ENCODE data around the gene LHFPL6. TPM values are rescaled to one million over a fixed set of nuclear protein-coding genes. Genes with fewer than 3 reads are reported as not detected.

Gene LHFPL6
- total RNA-seq, 6 experiments from 2014 or later = 57.5 to 75.3 (median 61.4) TPM

DNA sequence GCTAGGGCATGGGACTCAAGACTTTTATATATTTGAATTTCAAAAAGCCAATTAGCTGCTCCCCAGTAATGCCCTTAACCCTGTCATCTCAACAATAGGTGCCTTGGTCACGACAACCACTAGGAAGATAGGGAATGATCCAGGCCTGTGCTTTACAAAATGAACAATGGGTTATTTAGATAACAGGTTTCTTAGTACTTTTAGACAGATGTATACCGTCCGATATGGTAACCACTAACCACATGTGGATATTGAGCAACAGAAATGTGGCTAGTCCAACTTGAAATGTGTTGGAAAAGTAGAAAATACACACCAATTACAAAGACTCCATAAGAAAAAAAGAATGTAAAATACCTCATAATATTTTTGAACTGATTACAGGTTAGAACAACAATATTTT is 201.2 kb downstream of the LHFPL6 start:
- 0 out of 2 replicates have a peak, but pooled peaks cover 4% of the 10 kb centered on the region for H3K36me3 Mint-ChIP-seq (ENCODE audit: low read depth)
- TF ChIP-seq, protein P1, sequence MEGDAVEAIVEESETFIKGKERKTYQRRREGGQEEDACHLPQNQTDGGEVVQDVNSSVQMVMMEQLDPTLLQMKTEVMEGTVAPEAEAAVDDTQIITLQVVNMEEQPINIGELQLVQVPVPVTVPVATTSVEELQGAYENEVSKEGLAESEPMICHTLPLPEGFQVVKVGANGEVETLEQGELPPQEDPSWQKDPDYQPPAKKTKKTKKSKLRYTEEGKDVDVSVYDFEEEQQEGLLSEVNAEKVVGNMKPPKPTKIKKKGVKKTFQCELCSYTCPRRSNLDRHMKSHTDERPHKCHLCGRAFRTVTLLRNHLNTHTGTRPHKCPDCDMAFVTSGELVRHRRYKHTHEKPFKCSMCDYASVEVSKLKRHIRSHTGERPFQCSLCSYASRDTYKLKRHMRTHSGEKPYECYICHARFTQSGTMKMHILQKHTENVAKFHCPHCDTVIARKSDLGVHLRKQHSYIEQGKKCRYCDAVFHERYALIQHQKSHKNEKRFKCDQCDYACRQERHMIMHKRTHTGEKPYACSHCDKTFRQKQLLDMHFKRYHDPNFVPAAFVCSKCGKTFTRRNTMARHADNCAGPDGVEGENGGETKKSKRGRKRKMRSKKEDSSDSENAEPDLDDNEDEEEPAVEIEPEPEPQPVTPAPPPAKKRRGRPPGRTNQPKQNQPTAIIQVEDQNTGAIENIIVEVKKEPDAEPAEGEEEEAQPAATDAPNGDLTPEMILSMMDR (IDR thresholded peaks at IDR 0.05) = no peak
- H3K4me1 Mint-ChIP-seq (ENCODE audit: low read depth) = peaks cover 16% of the 10 kb centered on the region
- DNase-seq = no peak
- no peaks in the 10 kb centered on the region for H3K9me3 Mint-ChIP-seq
- no peak overlapping the region for H3K27ac Mint-ChIP-seq
- H3K4me3 Mint-ChIP-seq = no peak overlapping the region
- no peaks in the 10 kb centered on the region for H3K27me3 Mint-ChIP-seq (ENCODE audit: insufficient read depth)

DNA sequence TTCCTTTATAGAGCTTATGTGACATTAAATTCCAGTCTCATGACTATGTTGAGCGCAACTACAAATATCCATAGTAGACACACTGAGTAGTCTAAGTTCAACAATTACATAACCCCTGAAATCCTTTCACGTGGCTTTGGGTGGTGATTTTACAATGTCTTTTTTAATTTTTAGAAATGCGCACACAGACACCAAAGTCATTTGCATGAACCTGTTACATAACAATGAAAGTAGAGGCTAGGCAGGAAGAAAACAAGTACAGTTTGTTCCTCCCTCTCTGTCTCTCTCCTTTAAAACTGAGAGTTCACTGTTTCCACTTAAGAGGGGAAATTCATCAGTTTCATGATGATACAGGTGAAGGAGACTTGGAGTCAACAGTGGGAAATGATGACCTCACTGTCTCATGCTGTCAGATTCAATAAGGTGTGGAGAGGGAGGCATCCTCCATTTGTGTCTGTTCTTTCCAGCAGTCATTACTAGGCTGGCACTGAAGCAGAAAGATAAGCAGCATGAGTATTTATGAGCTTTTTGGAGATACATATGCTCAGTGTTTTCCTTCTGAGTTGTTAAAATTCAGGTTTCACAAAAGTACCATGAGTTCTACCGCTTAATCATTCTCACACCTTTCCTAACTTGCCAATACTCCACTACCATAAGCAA is 201.8 kb downstream of the LHFPL6 start:
- peaks cover 16% of the 10 kb centered on the region for H3K4me1 Mint-ChIP-seq (ENCODE audit: low read depth)
- H3K27me3 Mint-ChIP-seq (ENCODE audit: insufficient read depth) = no peaks in the 10 kb centered on the region
- TF ChIP-seq, protein P1 (IDR thresholded peaks at IDR 0.05) = no peak
- DNase-seq = no peak
- no peak overlapping the region for H3K27ac Mint-ChIP-seq
- H3K9me3 Mint-ChIP-seq = no peaks in the 10 kb centered on the region
- no peak overlapping the region for H3K4me3 Mint-ChIP-seq
- 0 out of 2 replicates have a peak, but pooled peaks cover 4% of the 10 kb centered on the region for H3K36me3 Mint-ChIP-seq (ENCODE audit: low read depth)

DNA sequence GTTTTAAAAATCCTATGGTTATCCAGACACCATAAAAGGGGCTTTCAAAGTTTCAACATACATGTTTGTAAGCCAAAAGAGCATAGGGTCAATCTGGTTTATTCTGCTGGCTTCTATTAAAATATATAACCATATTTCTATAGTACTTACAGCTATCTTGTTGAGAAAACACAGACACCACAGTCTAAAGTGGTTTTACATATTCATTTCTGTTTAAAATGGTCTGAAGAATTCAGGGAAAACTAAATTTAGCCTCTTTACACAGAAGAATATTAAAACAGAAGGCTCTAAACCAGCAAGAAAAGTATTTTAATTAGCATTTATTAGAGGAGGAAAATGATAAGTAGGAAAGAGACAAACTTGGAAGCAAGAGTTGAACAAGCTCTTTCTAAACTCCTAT is 203.9 kb downstream of the LHFPL6 start:
- Mint-ChIP-seq H3K27me3 (ENCODE audit: insufficient read depth) (no peaks in the 10 kb centered on the region; the same call in 1 of the 2 replicates), H3K36me3 (ENCODE audit: low read depth) (0 out of 2 replicates have a peak, but pooled peaks cover 4% of the 10 kb centered on the region), H3K4me3 (no peak overlapping the region), H3K4me1 (ENCODE audit: low read depth) (peaks cover 4% of the 10 kb centered on the region; the same call in 1 of the 2 replicates), H3K27ac (no peak overlapping the region), H3K9me3 (no peaks in the 10 kb centered on the region)
- no peak for DNase-seq
- TF ChIP-seq, protein P1 (IDR thresholded peaks at IDR 0.05) = no peak

DNA sequence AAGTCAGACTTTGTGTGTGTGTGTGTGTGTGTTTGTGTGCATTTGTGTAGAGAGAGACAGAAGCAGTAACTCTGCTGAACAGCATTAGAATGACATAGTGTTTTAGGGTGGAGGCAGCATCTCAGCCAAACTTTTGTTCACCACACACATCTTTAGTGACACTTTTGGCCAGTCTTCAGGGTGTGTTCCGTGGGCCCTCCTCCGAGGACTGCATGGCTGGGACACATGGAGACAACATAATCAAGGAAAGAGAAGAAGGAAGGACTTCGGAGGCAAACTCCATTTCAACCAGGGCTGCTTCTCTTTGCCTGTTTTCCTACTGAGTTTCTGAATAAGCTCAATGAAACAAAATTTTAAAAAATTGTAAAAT is 205.1 kb downstream of the LHFPL6 start:
- H3K36me3 Mint-ChIP-seq (ENCODE audit: low read depth) = 0 out of 2 replicates have a peak, but pooled peaks cover 4% of the 10 kb centered on the region
- DNase-seq = no peak
- TF ChIP-seq, protein P1 (IDR thresholded peaks at IDR 0.05) = no peak
- H3K27ac Mint-ChIP-seq = no peak overlapping the region
- H3K27me3 Mint-ChIP-seq (ENCODE audit: insufficient read depth) = no peaks in the 10 kb centered on the region; the same call in 1 of the 2 replicates
- no peaks in the 10 kb centered on the region for H3K9me3 Mint-ChIP-seq
- no peak overlapping the region for H3K4me3 Mint-ChIP-seq
- H3K4me1 Mint-ChIP-seq (ENCODE audit: low read depth) = peaks cover 4% of the 10 kb centered on the region; the same call in 1 of the 2 replicates

DNA sequence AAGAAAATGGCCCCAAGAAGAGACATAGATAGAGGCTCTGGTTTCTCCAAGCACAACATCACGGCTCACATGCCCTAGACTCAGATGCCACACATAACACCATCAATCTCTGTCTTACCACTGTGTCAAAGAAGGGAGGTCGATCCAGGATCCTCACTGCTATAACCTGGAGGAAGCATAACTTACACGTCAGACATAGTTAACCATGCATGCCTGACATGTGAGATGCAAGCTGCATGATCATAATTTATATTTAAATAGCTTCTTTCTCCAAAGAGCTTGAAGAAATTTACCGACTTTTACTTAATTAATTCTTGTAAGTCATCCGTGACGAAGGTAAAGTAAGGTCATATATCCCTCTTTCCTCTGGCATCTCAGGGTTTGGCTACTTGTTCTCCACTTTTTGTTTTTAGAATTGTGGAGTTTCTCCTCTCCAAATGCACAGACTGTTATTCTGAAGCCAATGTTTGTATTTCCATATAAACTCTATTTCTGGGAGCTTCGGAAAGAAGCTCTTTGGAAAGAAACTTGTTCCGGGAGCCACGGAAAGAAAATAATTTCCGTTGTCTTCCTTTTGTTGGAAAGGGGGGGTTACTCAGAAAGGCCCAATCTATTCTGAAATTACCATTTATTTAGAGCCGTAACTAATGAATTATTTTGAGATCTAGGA is 205.6 kb downstream of the LHFPL6 start:
- peaks cover 4% of the 10 kb centered on the region; the same call in 1 of the 2 replicates for H3K4me1 Mint-ChIP-seq (ENCODE audit: low read depth)
- TF ChIP-seq, protein P1 (IDR thresholded peaks at IDR 0.05) = no peak
- H3K4me3 Mint-ChIP-seq = no peak overlapping the region
- H3K27ac Mint-ChIP-seq = no peak overlapping the region
- H3K9me3 Mint-ChIP-seq = no peaks in the 10 kb centered on the region
- H3K27me3 Mint-ChIP-seq (ENCODE audit: insufficient read depth) = no peaks in the 10 kb centered on the region; the same call in 1 of the 2 replicates
- DNase-seq = no peak
- H3K36me3 Mint-ChIP-seq (ENCODE audit: low read depth) = 0 out of 2 replicates have a peak, but pooled peaks cover 4% of the 10 kb centered on the region

Measured in HFFc6 (cell line).